HG02678 (cell line): Measurements from ENCODE around the gene RHO.
"Not testable (repeated sequence)": the region's sequence is repeated elsewhere in the genome, so short reads cannot be mapped to it uniquely, and the experiment has no call there.

ENCODE experiments used
- ATAC-seq: cut with Tn5 transposase; IDR thresholded peaks from one replicate; pipeline ENCODE4 v1.9.1; 2021; ENCODE audit warnings: mild to moderate bottlenecking, moderate library complexity; ENCODE audit not compliant: unreplicated experiment

The RHO gene

GRCh38 chr3:129528589-129529100, at the start of gene RHO:
Gene RHO, plus strand, starts transcription at chr3:129528639. Its CDS starts 95 bp downstream, at chr3:129528734.
- ATAC-seq: no peak

DNA sequence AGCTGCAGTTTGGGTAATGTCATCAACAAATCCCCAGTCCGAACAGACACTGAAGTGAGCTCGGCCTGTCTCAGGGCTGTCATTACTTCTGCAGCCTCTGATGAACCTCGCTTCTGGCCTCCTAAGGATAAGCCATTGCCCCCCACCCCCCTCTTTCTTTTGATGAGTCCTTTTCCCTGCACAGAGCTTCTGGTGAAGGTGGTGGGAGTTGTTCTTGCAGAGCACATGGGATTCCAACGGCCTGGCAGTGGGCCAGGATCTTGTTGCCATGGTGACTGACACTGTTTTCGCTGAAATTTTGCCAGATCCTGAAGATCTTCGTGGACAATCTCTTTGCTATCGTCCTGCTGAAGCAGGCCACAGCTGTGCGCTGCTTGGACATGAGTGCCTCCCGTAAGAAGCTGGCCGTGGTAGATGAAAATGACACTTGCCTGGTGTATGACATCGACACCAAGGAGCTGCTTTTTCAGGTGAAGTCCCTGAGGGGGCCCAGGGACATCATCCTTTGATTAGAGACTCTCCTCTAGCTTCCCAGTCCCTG, 47.1 kb upstream of the RHO start:
- not testable (repeated sequence) for ATAC-seq

DNA sequence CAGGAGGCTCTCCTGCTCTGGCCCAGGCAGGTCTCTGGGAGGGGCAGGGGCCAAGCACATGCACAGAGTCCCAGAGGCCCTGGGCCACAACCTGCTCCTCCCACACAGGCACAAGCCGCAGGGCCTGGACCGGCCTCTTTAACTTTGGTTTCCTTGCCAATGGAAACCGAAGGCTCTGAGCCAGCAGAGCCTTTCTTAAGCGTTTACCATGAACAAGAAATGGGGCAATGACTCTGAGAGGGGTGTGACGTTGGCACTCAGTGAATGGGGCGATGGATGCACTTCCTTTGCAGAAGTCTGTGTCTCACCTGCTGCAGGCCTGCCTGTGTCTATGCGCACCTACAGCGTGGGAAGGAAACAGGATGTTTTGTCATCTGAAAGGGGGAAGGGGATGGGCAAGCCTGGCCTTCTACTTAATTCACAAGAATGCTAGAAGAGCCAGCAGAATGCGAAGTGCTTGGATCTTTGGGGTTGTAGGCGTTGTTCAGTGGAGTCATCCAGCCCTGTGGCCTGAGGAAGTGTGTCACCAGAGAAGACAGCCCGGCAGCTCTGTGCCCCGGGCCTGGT, 46.6 kb upstream of the RHO start:
- ATAC-seq: no peak

DNA sequence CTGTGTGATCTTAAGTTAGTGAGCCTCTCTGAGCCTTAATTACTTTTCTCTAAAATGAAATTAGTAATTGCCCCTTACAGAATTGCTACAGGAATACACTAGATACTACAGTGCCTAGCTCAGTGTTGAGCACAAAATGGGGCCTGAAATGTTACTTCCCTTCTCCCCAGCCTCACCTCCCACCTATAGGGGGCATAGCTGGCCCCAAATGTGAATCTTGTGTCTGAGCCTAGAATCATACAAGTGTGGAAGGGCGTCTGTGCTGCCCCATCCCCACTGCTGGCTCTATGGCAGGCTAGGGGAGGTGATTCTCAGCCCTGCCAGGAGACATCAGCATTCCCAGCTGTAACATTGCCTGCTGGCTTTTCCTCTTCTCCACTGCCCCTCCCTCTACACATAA, 45.7 kb upstream of the RHO start:
- ATAC-seq: no peak

DNA sequence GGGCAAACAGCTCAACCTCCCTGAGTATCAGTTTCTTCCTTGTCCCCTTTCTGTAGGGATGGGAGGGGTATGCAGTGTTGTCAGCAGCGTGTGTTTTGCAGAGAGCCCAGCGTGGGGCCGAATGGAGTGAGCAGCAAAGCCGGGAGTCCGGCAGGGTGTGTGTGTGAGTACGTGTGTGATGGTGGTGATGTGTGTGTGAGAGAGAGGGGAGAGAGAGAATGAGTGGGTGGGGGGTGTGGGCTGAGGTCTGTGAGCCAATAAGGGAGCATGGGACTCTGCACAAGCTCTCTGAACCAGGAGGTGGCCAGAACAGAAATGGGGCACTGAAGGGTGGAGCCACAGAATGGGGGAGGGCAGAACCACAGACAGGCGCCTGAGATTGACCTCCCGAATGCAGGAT, 44.6 kb upstream of the RHO start:
- ATAC-seq: no peak

DNA sequence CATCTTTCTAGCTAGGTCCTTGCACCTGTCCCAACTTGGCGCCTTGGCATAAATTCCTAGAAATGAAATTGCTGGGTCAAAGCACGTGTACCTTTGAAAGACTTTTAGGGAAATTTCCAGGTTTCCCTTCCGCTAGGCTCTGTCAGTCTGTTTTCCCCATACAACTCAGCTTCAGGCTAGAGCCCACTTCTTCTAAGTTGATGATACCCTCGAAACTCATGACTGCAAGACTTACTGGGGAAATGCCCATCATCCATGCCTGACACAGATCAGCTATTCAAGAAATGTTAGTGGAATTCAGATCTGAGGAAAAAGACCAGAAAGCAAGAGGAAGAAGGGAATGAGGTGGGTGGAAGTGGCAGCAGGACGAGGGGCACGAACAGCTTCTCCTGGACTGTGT, 43.3 kb upstream of the RHO start:
- not testable (repeated sequence) for ATAC-seq

DNA sequence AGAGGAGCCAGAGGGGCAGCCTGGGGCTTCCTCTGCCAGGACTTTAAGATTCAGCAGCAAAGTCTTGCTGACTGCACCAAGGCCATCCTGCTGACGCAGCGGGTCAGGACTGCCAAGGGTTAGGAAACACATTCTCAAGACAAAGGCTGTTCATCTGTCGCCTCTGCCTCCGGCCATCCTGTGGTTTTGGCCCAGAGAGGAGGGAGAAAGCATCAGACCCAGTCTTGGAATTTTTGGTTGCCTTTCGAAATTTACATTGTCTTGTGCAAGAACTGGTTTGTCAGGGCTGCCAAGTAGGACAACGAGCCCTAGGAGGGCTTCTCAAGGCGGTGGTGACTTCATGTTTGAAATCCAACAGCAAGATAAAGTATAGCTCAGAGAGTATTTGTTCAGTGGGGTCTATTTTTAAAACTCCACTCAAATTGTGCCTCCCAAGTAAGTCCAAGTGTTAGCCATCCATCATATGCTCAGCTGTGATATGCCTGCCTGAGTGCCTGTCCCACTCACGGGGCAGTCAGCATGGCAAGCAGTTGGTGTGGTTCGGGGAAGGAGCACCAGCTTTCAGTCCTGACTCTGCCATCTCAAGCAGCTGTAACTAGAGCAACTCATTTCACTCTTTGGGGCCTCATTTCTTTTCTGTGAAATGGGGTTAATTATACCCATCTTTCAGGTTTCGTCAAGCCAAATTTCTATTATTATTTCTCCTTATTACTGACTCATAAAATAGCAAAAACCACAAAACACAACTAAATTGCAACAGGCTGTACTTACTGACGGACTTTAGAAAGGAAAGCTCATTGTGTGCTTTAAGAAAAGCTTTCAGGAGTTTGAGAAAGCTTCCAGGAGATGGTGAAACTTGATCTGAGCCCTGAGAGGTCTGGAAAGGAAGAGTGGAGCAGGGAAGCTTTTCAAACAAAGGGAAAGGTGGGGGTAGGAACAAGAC, 42.4 kb upstream of the RHO start:
- no peak for ATAC-seq

GRCh38 chr3:129486664-129487035, 41.8 kb upstream of the RHO start:
- ATAC-seq: no peak

GRCh38 chr3:129487183-129487867, 41.1 kb upstream of the RHO start:
- ATAC-seq: no peak

GRCh38 chr3:129487868-129488335, 40.5 kb upstream of the RHO start:
- ATAC-seq: not testable (repeated sequence)

DNA sequence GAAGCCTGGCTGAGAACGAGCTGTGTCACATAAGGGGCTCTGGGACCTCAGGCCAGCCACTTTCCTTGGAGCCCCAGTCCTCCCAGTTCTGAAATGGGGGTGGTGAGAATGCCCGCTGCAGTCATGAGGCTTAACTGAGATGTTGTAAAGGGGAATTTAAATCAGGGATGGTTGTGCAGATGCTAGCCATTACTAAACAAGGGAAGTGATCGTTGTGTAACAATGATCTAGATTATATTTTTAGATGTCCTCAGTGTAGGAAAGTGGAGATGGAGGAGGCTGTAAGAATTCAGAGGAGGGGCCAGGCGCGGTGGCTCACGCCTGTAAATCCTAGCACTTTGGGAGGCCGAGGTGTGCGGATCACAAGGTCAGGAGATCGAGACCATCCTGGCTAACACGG, 39.2 kb upstream of the RHO start:
- ATAC-seq: not testable (repeated sequence)

DNA sequence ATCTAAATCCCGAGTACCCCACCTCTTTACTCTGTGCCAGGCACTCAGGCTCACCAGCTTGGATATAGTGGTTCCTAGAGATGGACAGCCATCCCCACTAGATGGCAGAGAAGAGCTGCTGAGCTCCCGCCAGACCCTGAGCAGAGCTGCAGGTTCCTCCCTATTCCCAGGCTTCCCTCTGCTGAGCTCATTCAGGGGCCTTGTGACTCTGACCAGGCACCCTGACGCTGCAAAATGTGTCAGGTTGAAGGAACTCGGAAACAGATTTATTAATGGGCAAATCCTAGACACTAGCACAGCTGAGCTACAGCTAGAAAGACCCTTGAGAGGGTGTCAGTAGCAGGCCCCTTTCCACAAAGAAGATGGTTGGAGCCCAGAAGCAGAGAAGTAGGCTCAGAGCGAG, 38.2 kb upstream of the RHO start:
- ATAC-seq: peak; percentile 74

- not testable (repeated sequence) for ATAC-seq
These were observed 37.4 kb upstream of the RHO start for GRCh38 chr3:129491077-129491476.

DNA sequence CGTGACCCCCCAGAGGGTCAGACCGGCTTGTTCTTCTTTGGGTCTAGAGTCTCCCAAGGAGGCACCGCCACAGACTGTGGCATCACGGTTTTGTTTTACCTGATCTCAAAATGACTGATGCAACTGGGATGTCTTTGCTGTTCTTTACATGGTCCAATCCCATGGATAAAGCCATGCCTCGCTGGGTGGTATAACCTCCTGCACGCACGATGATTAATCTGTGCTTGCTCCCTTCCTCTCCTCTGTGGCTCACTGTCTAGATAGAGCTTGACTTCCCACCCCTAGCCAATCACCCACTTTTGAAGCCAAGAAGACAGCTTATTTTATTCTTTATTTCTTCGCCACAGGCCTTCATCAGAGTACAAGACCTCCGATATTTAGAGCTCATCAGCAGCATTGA, 36.6 kb upstream of the RHO start:
- ATAC-seq: no peak

DNA sequence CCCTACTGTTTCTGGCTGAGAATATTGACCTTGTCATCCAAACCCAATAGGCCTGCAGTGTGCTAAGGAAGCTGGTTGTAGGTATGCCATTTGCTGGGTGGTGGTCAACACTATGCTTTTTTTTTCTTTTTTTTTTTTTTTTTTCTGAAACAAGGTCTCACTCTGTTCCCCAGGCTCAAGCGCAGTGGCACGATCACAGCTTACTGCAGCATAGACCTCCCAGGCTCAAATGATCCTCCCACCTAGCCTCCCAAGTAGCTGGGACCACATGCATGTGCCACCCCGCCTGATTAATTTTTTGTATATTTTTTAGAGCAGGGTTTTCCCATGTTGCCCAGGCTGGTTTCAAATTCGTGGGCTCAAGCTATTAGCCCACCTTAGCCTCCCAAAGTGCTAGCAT, 35.7 kb upstream of the RHO start:
- ATAC-seq: no peak

DNA sequence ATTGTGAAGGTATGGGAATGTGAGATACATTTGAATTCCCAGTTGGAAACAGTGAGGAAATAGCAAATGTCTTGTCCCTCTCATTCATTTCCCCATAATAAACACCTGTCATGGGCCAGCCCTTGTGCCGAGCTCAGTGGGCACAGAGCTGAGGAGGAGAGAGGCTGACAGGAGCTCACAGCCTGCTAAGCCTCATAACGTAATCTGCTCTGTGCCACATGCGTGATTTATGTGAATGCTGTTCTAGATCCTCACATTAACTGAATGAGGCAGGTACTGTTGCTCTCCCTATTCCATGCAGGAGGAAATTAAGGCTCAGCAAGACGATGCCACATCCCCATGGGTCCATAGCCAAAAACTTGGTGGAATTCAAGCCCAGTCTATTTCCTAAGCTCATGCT, 35.2 kb upstream of the RHO start:
- ATAC-seq: no peak

- ATAC-seq: not testable (repeated sequence)
These were observed 33.9 kb upstream of the RHO start for GRCh38 chr3:129494499-129494898.

DNA sequence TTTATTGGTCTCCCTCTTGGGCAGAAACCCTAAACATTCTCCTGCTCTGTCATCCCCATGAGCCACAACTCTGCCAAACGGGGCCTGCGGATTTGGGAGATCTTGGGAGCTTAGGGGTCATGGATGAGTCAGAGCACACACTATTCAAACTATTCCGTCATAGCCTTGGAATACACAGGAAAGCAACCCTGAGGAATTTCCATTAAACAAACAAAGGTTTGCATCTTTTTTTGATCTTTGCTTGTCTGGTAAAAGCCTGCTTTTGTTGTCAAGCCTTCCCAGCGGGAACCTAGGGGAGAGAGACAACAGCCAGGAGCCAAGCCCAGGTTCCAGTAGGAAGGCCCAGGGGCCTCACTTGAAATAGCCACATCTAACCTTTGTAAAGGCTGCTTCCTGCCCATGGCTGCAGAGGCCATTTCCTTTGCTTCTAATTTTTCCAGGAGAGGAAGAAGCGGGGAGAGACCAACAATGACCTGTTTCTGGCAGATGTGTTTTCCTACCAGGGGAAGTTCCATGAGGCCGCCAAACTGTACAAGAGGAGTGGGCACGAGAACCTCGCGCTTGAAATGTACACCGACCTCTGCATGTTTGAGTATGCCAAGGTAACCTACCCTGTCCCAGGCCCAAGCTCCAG, 33.3 kb upstream of the RHO start:
- not testable (repeated sequence) for ATAC-seq

DNA sequence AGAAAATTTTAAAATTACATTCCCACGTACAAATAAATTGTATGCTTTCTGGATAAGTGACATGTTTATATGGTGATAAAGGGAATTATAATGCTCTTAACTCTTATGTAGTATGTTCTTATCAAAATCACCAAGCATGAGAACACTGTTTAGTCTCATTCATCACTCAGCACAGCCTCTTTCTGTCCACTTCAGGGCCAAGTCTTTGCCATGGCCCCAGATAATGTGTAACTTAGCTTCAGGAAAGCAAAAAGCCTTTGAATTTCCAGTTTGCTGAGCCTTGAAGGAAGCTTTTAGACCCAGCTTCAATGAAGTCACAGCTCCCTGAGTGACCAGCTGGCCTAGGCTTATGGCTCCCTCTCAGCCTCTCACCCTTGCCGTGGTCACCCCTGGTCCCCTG, 30.6 kb upstream of the RHO start:
- ATAC-seq: not testable (repeated sequence)

- ATAC-seq: not testable (repeated sequence)
These were observed 29.6 kb upstream of the RHO start for GRCh38 chr3:129498603-129499488.
